WERI-Rb-1 (cell line): ENCODE results near the gene MRAP2.
"Not testable (repeated sequence)": the region's sequence is repeated elsewhere in the genome, so short reads cannot be mapped to it uniquely, and the experiment has no call there.

Experiments used
- DNase-seq: peaks from one replicate; pipeline ENCODE4 v3.0.0-alpha.2; 2020
- H3K27ac ChIP-seq: fragments of 250-450 bp; sonication (Bioruptor Pico); 2 replicates; pipeline ENCODE4 v1.5.1; 2020; ENCODE audit warnings: mild to moderate bottlenecking, moderate library complexity
- H3K27me3 ChIP-seq: fragments of 250-450 bp; sonication (Bioruptor Pico); 2 replicates; pipeline ENCODE4 v1.5.1; 2021; ENCODE audit warnings: mild to moderate bottlenecking, low read depth, moderate library complexity; ENCODE audit not compliant: insufficient read depth, severe bottlenecking
- H3K36me3 ChIP-seq: fragments of 250-450 bp; sonication (Bioruptor Pico); 2 replicates; pipeline ENCODE4 v1.5.1; 2020; ENCODE audit warnings: mild to moderate bottlenecking, moderate library complexity
- H3K4me3 ChIP-seq: 2 replicates; pipeline ENCODE4 v1.5.1; 2011; ENCODE audit warnings: low read depth, mild to moderate bottlenecking, control low read depth, low read length
- H3K9me3 ChIP-seq: fragments of 250-450 bp; sonication (Bioruptor Pico); 2 replicates; pipeline ENCODE4 v1.5.1; 2021; ENCODE audit warnings: mild to moderate bottlenecking, moderate library complexity; ENCODE audit not compliant: severe bottlenecking
- CTCF ChIP-seq: IDR thresholded peaks from 2 replicates; pipeline ENCODE4 v1.5.1; 2011; ENCODE audit warnings: low read depth, mild to moderate bottlenecking, control low read depth, inconsistent platforms, low read length

MRAP2 gene

GRCh38 chr6:84093441-84094435 is 60.2 kb downstream of the MRAP2 start:
- DNase-seq: no peak
- no peaks in the 10 kb centered on the region for H3K36me3 ChIP-seq
- H3K27me3 ChIP-seq: no peaks in the 10 kb centered on the region
- TF ChIP-seq CTCF: no peak
- no peaks in the 10 kb centered on the region for H3K9me3 ChIP-seq
- H3K27ac ChIP-seq: no peak overlapping the region
- no peak overlapping the region for H3K4me3 ChIP-seq

- H3K27me3 ChIP-seq: no peaks in the 10 kb centered on the region
- H3K27ac ChIP-seq: no peak overlapping the region
- H3K36me3 ChIP-seq: no peaks in the 10 kb centered on the region
- DNase-seq: no peak
- no peak for TF ChIP-seq CTCF
- no peak overlapping the region for H3K4me3 ChIP-seq
- no peaks in the 10 kb centered on the region for H3K9me3 ChIP-seq
Measured at GRCh38 chr6:84095156-84095555, 61.6 kb downstream of the MRAP2 start.

- Histone ChIP-seq H3K4me3 (no peak overlapping the region), H3K27ac (no peak overlapping the region), H3K9me3 (no peaks in the 10 kb centered on the region), H3K27me3 (no peaks in the 10 kb centered on the region), H3K36me3 (no peaks in the 10 kb centered on the region)
- no peak for TF ChIP-seq CTCF
- no peak for DNase-seq
Measured at GRCh38 chr6:84103029-84103428, 69.5 kb downstream of the MRAP2 start.

- not testable (repeated sequence) for H3K9me3 ChIP-seq, DNase-seq, H3K36me3 ChIP-seq, H3K27me3 ChIP-seq, H3K27ac ChIP-seq, H3K4me3 ChIP-seq
Measured at GRCh38 chr6:84105215-84105924, 71.8 kb downstream of the MRAP2 start.

- no peaks in the 10 kb centered on the region for H3K9me3 ChIP-seq
- no peaks in the 10 kb centered on the region for H3K36me3 ChIP-seq
- no peak overlapping the region for H3K27ac ChIP-seq
- H3K27me3 ChIP-seq: no peaks in the 10 kb centered on the region
- no peak overlapping the region for H3K4me3 ChIP-seq
- no peak for DNase-seq
- no peak for TF ChIP-seq CTCF
Measured at GRCh38 chr6:84107495-84107894, 73.9 kb downstream of the MRAP2 start.

GRCh38 chr6:84111351-84111750 is 77.8 kb downstream of the MRAP2 start:
- H3K27me3 ChIP-seq, H3K27ac ChIP-seq, H3K4me3 ChIP-seq, H3K9me3 ChIP-seq, DNase-seq, H3K36me3 ChIP-seq: not testable (repeated sequence)

GRCh38 chr6:84114933-84115594 is 81.5 kb downstream of the MRAP2 start:
- H3K9me3 ChIP-seq, H3K27me3 ChIP-seq, H3K4me3 ChIP-seq, H3K27ac ChIP-seq, H3K36me3 ChIP-seq: not testable (repeated sequence)
- peak; percentile 11 for DNase-seq
